Thyroid gland (tissue), 4 donors: ENCODE results near the gene SPOP. TPM values are rescaled to one million over a fixed set of nuclear protein-coding genes. Genes with fewer than 3 reads are reported as not detected.

Experiments used
- DNase-seq, 2 donors: peaks; one replicate each; pipeline ENCODE4 v3.0.0-alpha.2; 2019
- H3K27ac ChIP-seq, 3 donors: fragments of 200-600 bp; sonication (generic); 1 replicate in 2 of 3; 2 replicates in 1 of 3; pipeline ENCODE4 v1.5.1; 2016 to 2019; ENCODE audit warnings: mild to moderate bottlenecking in 1 of 3, moderate library complexity in 1 of 3
- H3K27me3 ChIP-seq: fragments of 200-600 bp; sonication (generic); one replicate; pipeline ENCODE4 v1.5.1; 2019
- H3K36me3 ChIP-seq, 2 donors: fragments of 200-600 bp; sonication (generic); one replicate each; pipeline ENCODE4 v1.5.1; 2016 to 2019
- H3K4me1 ChIP-seq, 2 donors: fragments of 200-600 bp; sonication (generic); one replicate each; pipeline ENCODE4 v1.5.1; 2017 to 2019
- H3K4me3 ChIP-seq, 3 donors: fragments of 200-600 bp; sonication (generic); replicated peaks in 1 of 3; 1 replicate in 2 of 3; 2 replicates in 1 of 3; pipeline ENCODE4 v1.5.1; 2016; ENCODE audit warnings: mild to moderate bottlenecking in 1 of 3
- H3K9me3 ChIP-seq: fragments of 200-600 bp; sonication (generic); one replicate; pipeline ENCODE4 v1.5.1; 2017
- CTCF ChIP-seq, 6 experiments: fragments of 200-600 bp in 3 of 6; fragments of 450-650 bp in 3 of 6; sonication (generic) in 3 of 6; IDR thresholded peaks; one replicate each; pipeline ENCODE4 v1.5.1; 2016 to 2019; ENCODE audit warnings: antibody characterized with exemption in 6 of 6, mild to moderate bottlenecking in 2 of 6, inconsistent platforms in 1 of 6, moderate library complexity in 1 of 6
- POLR2A ChIP-seq, 2 donors: fragments of 450-650 bp; IDR thresholded peaks; one replicate each; pipeline ENCODE4 v1.6.1; 2017; ENCODE audit warnings: antibody characterized with exemption in 2 of 2, mild to moderate bottlenecking in 2 of 2, moderate library complexity in 1 of 2
- WGBS, 2 donors: methylation state at CpG; one replicate each; pipeline ENCODE4 v1.1.5; 2017; 5-methylcytosine and 5-hydroxymethylcytosine counted together
- intact Hi-C: fragments of 100-400 bp; cut with DNase I; formaldehyde crosslinking; loops from one replicate; pipeline ENCODE4 v1.15.1; 2023
- total RNA-seq, 4 donors: library from RNA; depleted of rRNA; stranded (reverse); fragments of >200 nt; gene quantifications; one replicate each; pipeline ENCODE4 v1.2.3, GENCODE V29; 2016

The SPOP gene
- total RNA-seq, 4 donors from 2014 or later, result 78.5 to 86.4 (median 81.6) TPM

GRCh38 chr17:49573510-49574322, 104.2 kb downstream of the SPOP start:
- Histone ChIP-seq H3K9me3 (no peaks in the 10 kb centered on the region), H3K4me1 (peaks cover 9 to 32% of the 10 kb centered on the region in 2 donors), H3K36me3 (no peaks in the 10 kb centered on the region), H3K27me3 (no peaks in the 10 kb centered on the region), H3K27ac (no peak overlapping the region), H3K4me3 (no peak overlapping the region)
- 65 to 76% methylated on average over 15 of the region's 15 CpGs for WGBS, 2 donors
- intact Hi-C loops, result loop anchor here (5.0 kb wide), 1 partner anchor 209 kb away; no protein-coding TSS in a partner anchor
- TF ChIP-seq POLR2A (IDR thresholded peaks at IDR 0.05), result no peak
- TF ChIP-seq CTCF (IDR thresholded peaks at IDR 0.05), result no peak
- DNase-seq, result no peak

- DNase-seq, result no peak
- no peaks in the 10 kb centered on the region for H3K9me3 ChIP-seq
- H3K27ac ChIP-seq, result no peak overlapping the region
- no peaks in the 10 kb centered on the region for H3K27me3 ChIP-seq
- no peaks in the 10 kb centered on the region for H3K36me3 ChIP-seq
- intact Hi-C loops, result loop anchor here (5.0 kb wide), 1 partner anchor 209 kb away; no protein-coding TSS in a partner anchor
- no peak overlapping the region for H3K4me3 ChIP-seq
- WGBS, 2 donors, result 74 to 82% methylated on average over 6 of the region's 6 CpGs
- no peak for TF ChIP-seq POLR2A (IDR thresholded peaks at IDR 0.05)
- no peak for TF ChIP-seq CTCF (IDR thresholded peaks at IDR 0.05)
- peaks cover 9 to 37% of the 10 kb centered on the region in 2 donors for H3K4me1 ChIP-seq
These were observed 105.0 kb downstream of the SPOP start for GRCh38 chr17:49572806-49573420.

- intact Hi-C loops, result loop anchor here (5.0 kb wide), 1 partner anchor 210 kb away; no protein-coding TSS in a partner anchor
- H3K4me1 ChIP-seq, result peaks cover 8 to 34% of the 10 kb centered on the region in 2 donors
- H3K27me3 ChIP-seq, result no peaks in the 10 kb centered on the region
- TF ChIP-seq CTCF (IDR thresholded peaks at IDR 0.05) (no peak), POLR2A (IDR thresholded peaks at IDR 0.05) (no peak)
- DNase-seq, result no peak
- no peak overlapping the region for H3K4me3 ChIP-seq
- H3K27ac ChIP-seq, result no peak overlapping the region
- no peaks in the 10 kb centered on the region for H3K9me3 ChIP-seq
- 44 to 76% methylated on average over 3 of the region's 3 CpGs for WGBS, 2 donors
- H3K36me3 ChIP-seq, result no peaks in the 10 kb centered on the region
These were observed 105.7 kb downstream of the SPOP start for GRCh38 chr17:49572226-49572625.

GRCh38 chr17:49571764-49572163, 106.1 kb downstream of the SPOP start:
- no peaks in the 10 kb centered on the region for H3K36me3 ChIP-seq
- H3K27me3 ChIP-seq, result no peaks in the 10 kb centered on the region
- H3K27ac ChIP-seq, result no peak overlapping the region
- H3K9me3 ChIP-seq, result no peaks in the 10 kb centered on the region
- WGBS, 2 donors, result 56 to 61% methylated on average over 4 of the region's 4 CpGs
- H3K4me1 ChIP-seq, result peaks cover 6 to 32% of the 10 kb centered on the region in 2 donors
- no peak for DNase-seq
- no peak overlapping the region for H3K4me3 ChIP-seq
- intact Hi-C loops, result loop anchor here (2.0 to 5.0 kb wide), 2 partner anchors 121 to 211 kb away; no protein-coding TSS in a partner anchor
- TF ChIP-seq POLR2A (IDR thresholded peaks at IDR 0.05) (no peak), CTCF (IDR thresholded peaks at IDR 0.05) (no peak)

- Histone ChIP-seq H3K4me1 (peaks cover 8 to 34% of the 10 kb centered on the region in 2 donors), H3K27me3 (no peaks in the 10 kb centered on the region), H3K36me3 (no peaks in the 10 kb centered on the region), H3K9me3 (no peaks in the 10 kb centered on the region), H3K4me3 (no peak overlapping the region), H3K27ac (no peak overlapping the region)
- TF ChIP-seq CTCF (IDR thresholded peaks at IDR 0.05), result no peak
- no peak for DNase-seq
- intact Hi-C loops, result loop anchor here (2.0 to 5.0 kb wide), 2 partner anchors 122 to 211 kb away; no protein-coding TSS in a partner anchor
- 61 to 67% methylated on average over 6 of the region's 6 CpGs for WGBS, 2 donors
These were observed 106.6 kb downstream of the SPOP start for GRCh38 chr17:49571283-49571682.
